IPS-18c (cell line): ENCODE data around the gene FCRLB.
"Not testable (repeated sequence)": the region's sequence is repeated elsewhere in the genome, so short reads cannot be mapped to it uniquely, and the experiment has no call there.

Experiments
- H3K4me3 ChIP-seq: 2 replicates; pipeline ENCODE4 v1.7.0; 2013; ENCODE audit warnings: low read depth, mild to moderate bottlenecking, low read length, moderate library complexity; ENCODE audit not compliant: insufficient read depth
- H3K9me3 ChIP-seq: one replicate; pipeline ENCODE4 v1.6.1; 2013; ENCODE audit warnings: mild to moderate bottlenecking, low read length, moderate library complexity; ENCODE audit not compliant: control insufficient read depth, insufficient read depth

Gene FCRLB

GRCh38 chr1:161768986-161769672 lies 47.8 kb downstream of the FCRLB start:
- Histone ChIP-seq H3K4me3 (no peak overlapping the region), H3K9me3 (no peaks in the 10 kb centered on the region)

DNA sequence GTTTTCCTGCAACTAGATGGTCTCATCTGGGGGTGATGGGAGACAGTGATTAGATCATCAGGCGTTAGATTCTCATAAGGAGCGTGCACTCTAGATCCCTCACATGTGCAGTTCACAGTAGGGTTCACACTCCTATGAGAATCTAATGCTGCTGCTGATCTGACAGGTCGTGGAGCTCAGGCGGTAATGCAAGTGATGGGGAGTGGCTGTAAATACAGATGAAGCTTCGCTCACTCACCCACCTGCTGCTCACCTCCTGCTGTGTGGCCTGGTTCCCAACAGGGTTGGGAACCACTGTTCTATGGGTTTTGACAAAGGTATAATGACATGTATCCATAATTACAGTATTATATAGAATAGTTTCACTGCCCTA lies 48.3 kb downstream of the FCRLB start:
- H3K9me3 ChIP-seq, H3K4me3 ChIP-seq: not testable (repeated sequence)

DNA sequence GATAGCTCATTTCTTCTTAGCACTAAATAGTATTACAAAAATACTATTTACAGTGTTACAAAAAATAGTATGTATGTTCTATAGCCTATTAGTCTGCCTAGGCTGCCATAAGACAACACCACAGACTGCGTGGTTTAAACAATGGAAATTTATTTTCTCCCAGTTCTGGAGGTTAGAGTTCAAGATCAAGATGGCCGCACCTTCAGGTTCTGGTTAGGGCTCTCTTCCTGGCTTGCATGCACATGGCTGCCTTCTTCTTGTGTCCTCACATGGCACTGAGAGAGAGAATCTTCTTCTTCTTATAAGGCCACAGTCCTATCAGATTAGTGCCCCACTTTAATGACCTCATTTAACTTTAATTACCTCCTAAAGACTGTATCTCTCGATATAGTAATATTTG lies 48.9 kb downstream of the FCRLB start:
- Histone ChIP-seq H3K4me3 (no peak overlapping the region), H3K9me3 (no peaks in the 10 kb centered on the region)

- Histone ChIP-seq H3K4me3 (no peak overlapping the region), H3K9me3 (no peaks in the 10 kb centered on the region)
These were observed 49.8 kb downstream of the FCRLB start for GRCh38 chr1:161771161-161771560.

GRCh38 chr1:161771973-161772372 lies 50.6 kb downstream of the FCRLB start:
- H3K4me3 ChIP-seq = no peak overlapping the region
- H3K9me3 ChIP-seq = no peaks in the 10 kb centered on the region

DNA sequence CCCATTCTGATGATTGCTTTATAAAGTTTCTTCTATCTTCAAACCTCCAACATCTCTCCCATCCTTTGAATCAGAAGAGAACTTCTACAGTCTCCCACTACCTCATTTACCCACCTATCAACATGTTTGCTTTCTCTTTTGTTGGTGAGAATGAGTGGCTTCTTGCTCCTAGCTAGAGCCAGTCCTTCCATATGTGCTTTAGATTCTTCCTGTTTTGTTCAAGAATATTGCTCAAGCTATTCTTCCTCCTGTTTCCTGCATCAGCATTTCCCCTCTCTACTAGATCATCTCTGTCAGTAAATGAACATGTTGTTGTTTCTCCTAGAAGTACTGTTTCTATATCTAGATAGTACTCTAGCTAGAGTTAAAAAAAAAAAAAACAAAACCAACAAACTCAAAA lies 51.1 kb downstream of the FCRLB start:
- no peaks in the 10 kb centered on the region for H3K9me3 ChIP-seq
- H3K4me3 ChIP-seq = no peak overlapping the region

DNA sequence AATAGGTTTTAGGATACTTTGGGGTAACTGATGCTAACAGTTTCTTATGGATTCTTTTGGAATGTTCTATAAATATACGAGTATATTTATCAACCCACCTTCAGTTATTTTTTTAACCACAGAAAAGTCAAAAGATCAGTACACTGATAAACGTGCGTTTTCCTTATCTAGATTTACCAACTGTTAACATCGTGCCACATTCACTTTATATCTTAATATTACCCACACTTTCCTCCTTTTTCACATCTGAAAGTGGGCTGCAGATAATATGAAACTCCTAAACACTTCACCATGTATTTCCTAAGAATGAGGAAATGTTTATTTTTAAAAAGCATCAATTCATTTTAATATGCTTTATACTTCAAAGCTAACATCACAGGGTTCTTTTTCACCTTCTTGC lies 52.4 kb downstream of the FCRLB start:
- H3K4me3 ChIP-seq = no peak overlapping the region
- no peaks in the 10 kb centered on the region for H3K9me3 ChIP-seq

DNA sequence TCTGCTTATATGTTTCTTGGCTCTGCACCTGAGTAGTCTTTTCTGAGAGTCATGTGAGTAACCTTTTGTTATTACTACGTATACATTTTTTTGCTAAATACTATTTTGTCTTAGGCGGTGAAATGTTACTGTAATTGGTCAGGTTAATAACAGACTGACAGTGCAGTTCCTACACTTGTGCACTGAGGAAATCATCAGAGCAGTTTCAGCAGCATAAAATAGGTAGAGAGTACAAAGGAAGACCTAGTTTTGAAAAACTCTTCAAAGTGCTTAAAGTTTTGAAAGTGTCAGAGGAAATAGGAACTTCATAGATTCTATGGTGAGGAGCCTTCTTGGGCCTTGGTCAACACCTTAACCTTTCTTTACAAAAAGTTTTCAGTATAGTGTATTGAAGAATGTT lies 55.9 kb downstream of the FCRLB start:
- no peaks in the 10 kb centered on the region for H3K9me3 ChIP-seq

More for the DNA sequence above, 55.9 kb downstream of the FCRLB start:
- no peak overlapping the region for H3K4me3 ChIP-seq
